ENCODE measurements around the gene YKT6.
A peak's percentile ranks its signal among the peaks of the same experiment; 100 is the strongest.
"Not testable (repeated sequence)": the region's sequence is repeated elsewhere in the genome, so short reads cannot be mapped to it uniquely, and the experiment has no call there.

The YKT6 gene

DNA sequence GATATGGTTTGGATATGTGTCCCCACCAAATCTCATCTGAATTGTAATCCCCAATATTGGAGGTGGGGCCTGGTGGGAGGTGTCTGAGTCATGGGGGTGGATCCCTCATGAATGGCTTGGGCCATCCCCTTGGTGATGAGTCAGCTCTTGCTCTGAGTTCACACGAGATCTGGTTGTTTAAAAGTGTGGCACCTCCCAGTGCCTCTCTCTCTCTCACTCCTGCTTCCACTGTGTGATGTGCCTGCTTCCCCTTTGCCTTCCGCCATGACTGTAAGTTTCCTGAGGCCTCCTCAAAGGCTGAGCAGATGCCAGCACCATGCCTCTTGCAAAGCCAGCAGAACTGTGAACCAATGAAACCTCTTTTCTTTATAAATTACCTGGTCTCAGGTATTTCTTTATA is 6.7 kb upstream of the YKT6 start:
- DNase-seq, result peak; percentile 77

DNA sequence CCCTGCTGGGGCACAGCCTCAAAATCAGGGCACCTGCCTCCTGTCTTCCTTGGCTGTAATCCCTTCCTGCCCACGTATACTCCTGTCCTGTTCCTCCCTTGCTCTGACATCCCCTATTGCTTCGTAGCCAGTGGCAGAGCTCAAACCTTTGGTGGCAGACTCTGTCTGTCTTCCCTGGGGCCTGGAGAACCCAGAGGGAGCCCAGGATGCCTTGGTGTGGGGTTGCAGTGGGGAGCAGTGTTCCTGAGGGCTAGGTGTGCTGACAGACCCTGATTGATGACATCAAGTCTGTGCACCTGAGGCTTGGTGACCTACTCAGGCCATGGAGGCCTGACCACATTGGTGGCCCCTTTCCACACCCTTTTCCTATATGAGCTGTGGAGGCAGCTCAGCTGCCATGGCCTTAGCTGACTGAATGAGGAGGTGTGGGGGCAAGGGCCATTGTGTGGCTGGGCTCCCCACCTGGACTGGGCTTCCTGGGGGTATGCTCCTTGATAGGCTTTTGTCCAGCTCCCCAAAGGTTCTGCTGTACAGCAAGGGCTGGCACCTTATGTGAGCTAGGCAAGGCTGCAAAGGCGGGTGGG is 6.1 kb upstream of the YKT6 start:
- no peak for DNase-seq

DNA sequence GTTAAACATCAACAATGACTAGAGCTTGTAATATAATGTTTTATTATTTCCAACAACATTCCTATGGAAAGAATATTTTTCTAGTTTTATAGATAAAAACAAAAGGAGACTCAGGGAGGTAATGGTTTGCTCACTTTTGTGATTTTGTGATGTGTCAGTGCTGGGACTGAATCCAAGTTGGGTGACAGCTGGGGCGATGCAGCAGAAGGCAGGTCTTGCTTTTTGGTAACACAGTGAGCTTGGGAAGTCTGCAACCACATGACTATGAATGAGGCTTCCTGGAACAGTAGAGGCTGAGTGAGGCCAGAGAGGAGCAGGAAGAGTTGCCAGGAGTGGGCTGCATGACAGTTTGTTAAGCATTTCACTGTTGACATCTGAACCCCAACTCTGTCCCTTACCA is 4.9 kb upstream of the YKT6 start:
- peak; percentile 10 for DNase-seq

DNA sequence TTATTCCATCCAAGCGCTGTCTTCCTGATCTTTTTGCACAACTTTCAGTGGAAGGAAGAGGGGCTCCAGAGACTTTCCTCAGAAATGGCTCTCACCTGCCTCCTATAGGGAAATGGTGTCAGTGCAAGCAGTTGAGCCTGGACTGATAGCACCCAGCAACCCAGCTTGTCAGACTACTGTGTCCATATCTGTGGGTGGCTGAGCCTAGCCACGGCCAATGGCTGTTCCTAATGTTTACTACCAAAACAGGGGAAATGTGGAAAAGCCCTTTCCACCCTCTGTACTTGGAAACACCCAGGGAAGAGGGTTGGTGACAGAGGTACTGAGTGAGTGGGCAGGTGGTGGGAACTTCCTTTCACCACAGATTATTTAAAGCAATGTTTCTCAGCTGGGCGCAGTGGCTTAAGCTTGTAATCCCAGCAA is 4.3 kb upstream of the YKT6 start:
- DNase-seq, result no peak

DNA sequence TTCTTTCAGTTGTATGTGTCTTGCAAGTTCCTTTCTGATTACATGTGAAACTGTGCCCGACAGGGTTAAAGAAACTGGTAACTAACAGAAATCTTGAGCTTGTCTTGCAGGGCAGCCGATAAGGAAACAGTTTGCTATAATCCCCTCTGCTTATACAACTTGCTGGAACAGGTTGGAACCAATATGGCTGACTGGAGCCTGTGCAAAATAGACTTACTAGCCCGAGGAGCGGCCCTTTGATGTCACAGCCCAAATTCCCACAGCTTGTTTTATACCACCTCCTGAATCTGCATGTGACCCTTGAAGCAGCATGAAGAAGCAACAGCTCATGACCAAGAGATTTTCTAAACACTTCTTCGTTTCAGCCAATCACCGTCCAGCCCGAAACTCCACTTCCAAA is 3.3 kb upstream of the YKT6 start:
- DNase-seq, result no peak

DNA sequence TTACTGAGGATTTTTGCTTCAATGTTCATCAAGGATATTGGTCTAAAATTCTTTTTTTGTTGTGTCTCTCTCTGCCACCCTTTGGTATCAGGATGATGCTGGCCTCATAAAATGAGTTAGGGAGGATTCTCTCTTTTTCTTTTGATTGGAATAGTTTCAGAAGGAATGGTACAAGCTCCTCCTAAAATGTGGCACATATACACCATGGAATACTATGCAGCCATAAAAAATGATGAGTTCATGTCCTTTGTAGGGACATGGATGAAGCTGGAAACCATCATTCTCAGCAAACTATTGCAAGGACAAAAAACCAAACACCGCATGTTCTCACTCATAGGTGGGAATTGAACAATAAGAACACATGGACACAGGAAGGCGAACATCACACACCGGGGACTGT is 615 bp upstream of the YKT6 start:
- DNase-seq, result not testable (repeated sequence)

DNA sequence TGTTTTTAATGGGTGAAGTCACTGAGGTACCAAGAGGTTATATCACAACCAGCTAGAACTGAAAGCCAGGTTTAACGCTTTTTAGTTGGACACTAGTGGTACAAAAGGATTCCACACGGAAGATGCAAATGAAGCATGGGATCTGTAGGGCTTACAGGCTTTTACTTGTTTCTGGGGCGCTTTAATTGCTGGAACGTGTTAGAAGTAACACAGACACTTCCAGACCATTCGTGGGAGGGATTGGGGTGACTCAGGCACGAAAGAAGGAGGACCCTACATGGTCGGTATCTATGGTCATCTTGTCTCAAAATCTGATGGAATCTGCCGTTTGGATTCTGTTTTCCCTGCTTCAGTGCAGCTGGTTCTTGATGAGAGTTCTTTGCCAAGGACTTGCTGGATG is 1.0 kb downstream of the YKT6 start:
- peak; percentile 22 for DNase-seq

DNA sequence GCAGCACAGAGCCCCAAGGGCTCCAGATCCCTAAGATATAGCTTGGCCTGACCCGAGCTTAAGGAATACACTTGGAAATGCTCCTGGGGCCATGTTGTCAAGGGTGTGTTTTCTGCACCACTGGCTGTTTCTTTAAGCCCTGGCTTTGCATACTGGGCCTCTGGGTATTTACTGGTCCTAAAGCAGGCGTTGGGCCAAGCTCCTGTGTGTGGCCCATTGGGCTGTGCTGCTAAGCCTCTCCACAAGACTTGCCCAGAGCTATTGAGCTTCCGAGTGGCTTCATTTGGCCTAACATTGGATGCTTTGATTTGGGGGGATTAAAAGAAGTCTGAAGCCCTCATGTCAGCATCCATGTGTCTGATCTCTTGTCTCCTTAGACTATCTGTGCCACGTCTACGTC is 5.2 kb downstream of the YKT6 start:
- no peak for DNase-seq

DNA sequence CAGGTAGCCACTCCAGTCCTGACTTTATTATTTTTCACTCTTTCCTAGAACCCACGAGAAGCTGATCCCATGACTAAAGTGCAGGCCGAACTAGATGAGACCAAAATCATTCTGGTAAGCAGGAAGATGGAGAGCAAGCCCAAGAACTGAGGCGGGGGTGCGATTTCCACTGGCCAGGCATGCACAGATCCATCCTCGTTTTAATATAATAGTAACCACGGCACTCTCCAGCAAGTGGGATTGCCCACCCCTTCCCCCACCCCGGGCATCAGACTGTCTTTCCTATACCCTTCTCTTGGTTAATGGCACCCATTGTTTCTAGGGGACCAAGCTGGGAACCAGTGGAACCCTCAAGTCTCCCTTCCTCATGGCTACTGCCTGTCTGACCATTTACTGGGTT is 7.3 kb downstream of the YKT6 start:
- peak; percentile 19 for DNase-seq

DNA sequence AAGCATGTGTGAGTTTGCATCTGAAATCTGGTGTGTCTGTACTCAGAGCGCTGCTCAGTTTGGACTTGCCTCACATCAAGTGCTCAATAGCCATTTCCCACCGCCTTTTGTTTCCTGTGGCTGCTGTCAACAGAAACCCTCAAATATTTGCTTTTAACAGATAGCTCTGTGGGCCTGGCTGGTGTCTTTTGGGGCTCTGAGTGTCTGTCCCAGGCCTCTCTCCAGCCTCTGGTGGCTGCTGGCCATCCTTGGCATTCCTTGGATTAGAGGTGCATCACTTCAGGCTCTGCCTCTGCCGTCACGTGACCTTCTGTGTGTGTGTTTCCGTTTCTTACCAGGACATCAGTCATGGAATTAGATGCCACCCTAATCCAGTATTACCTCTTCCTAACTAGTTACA is 9.3 kb downstream of the YKT6 start:
- DNase-seq, result no peak

DNA sequence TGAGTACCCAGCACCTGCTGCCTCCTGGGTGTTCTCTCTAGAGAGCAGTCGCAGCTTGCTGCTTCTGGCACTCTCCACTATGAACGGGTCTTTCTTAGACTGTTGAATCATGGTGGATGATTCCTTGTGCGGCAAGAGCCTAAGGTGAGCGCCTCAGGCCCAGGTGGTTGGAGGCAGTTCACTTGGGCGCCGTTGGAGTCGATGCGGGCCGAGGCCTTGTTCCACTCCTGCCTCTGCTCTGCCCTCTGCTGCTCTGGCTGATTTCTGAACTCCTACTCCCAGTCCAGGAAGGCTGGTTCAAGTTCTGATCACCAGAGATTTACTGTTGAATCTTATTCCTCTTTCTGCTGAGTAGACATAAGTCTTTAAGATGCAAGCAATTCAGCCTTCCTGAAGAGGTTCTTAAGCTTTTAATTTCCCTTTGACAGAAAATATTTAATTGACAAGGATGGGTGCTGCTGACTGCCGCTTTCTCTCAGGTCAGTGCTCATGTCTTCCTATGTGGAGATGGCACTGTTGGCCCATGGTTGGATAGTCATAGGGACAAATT is 10.4 kb downstream of the YKT6 start:
- no peak for DNase-seq

DNA sequence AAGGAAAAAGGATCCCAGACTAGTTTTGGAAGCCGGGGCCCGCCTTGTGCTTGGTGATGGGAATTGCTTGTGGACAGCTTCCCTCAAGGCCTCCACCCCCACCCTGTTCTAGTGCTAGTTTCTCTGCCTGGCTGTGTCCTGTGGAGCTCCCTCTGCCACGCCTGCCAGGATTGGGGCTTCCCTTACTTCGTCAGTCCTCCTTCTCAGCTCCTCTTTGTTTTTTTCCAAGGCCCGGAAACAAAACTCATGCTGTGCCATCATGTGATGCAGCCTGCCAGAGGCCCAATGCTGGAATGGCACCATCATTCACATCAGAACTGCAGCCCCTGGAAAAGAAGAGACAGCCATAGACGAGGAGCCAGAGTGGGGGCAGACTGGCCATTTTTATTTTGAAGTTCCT is 11.2 kb downstream of the YKT6 start:
- no peak for DNase-seq

DNA sequence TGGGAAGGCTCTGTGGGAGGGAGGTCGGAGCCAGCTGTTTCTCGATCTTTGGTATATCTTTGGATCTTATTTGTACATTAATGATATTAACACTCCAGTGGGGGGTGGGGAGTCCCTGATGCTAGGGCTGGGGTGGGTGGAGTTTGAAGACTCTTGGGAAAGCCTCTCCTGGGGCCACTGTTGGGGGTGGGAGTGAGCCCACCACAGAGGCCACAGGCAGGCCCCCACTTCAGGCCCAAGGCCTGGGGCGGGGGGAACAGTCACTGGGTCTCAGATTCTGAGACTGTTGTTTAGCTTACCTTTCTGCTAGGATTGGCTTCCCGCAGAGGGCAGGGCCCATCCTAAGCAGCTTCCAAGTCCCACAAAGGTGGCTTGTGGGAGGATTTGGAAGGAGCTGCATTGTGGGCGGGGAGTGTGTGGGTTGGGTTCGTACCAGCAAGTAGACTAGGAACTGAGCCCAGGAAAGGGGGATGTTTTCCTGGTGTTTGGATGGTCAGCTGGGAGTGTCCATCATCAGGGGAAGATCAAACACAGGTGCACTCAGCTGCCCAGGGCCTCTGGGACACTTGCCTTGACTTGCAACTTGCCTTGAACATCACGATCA is 11.9 kb downstream of the YKT6 start:
- DNase-seq, result no peak

DNA sequence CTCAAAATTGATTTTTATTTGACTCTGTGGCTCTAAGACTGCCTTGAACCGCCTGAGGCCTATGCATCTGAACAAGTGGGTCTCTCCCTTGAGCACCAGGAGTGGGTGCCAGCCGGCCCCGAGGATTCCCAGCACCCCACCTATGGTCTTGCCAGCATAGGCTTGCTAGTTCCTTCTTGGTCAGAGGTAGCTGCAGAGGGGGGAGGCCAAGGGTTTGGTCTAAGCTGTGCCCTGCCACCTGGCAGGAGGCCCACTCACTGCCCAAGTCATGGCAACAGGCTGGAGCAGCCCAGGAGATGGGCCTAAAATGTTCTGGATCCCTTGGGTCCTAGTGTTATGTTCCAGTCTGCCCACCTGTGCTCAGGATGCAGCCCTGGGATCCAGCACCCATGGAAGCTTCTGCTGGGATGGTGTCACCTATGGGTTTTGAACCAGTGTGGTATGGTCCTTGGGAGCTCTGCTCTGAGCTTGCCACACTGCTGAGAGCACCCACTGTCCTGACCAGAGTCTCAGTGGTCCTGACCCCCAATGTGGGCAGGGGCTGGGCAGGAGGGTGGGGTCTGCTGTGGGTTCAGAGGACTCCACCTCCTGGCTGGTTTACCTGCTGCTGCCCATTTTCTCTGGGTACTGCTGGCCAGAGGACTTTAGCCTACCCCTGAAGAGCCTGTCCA is 12.6 kb downstream of the YKT6 start:
- DNase-seq, result no peak

DNA sequence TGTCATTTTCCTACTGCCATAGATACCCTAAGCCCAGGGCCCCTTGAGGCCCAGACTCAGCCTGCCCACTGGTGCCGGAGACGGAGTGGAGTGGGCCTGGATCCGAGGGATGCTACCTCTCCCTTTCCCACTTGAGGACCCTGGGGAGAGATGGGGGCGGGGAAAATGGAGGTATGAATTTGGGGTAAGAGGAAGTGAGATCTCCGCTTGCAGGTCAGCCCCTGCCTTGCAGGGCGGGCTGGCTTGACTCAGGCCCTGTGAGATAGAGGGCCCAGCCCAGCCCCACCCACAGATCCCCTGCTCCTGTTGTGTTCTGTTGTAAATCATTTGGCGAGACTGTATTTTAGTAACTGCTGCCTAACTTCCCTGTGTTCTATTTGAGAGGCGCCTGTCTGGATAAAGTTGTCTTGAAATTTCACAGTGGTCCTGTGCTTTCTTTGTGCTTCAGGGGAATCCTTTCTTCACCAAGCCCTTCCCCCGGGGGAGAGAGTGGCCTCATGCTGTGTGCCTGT is 13.2 kb downstream of the YKT6 start:
- DNase-seq, result no peak

DNA sequence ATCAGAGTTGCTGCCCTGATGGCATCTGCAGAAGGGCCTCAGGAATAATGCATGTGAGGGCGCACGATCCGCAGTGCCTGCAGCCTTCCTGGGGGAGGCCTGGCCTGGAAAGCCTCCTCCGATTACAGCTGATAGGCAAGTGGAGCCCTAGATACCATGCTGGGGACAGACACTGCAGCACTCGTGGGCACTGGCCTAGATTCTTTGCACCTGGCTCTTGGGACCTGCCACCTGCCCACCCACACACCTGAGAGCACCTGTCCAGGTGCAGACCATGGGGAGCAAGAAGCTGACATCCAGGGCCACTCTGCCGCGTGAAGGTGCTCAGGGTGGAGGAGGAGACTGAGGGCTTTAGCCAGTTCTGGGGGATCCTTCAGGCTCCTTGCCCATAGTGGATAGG is 14.8 kb downstream of the YKT6 start:
- no peak for DNase-seq

DNA sequence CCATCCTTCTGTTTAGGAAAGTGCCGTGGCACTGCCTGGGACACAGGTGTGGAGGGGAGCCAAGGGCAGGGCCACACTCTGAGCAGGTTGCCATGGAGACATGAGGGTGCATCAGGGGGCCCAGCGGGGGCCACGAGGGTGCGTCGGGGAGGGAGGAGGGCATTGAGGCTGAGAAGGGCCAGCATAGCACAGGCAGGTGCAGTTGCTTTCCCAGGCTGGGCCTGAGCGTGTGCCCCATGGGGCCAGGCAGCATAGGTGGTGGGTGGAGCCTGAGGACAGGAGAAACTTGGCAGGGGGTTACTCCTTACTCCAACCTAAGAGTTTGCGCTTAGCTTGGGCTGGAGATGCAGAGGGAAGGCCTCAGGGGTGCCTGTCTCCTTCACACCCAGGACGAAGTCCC is 15.2 kb downstream of the YKT6 start:
- DNase-seq, result no peak

DNA sequence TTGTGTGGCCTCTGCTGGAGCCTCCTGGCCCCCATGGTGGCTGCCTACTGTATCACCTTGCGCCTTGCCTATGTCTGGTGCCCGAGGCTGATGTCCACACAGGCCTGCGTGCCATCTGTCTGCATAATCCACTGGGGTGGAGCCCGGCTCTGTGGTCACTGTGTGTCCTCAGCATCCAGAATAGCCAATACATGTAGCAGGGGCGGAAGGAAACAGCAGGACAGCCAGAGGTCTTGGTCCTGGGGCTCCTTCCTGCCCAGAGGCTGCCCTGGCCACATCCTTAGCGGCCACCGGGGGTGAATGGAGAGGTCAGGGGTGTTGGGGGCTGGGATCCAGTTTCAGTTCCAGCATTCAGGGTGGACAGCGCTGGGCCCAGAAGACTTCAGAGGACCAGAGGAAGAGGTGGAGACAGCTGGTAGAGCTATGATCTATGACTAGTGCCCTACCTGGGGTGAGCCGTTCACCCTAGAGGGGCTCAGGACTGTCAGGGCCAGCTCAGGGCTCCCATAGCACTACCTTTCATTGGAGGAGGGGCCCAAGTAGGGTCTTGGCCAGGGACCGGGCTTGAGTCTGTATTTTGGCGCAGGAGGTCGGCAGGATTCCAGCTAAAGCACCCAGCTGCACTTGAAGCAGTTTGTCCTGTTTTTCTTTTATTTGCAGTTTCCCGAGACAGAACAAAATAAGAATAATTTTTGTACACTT is 15.9 kb downstream of the YKT6 start:
- no peak for DNase-seq

DNA sequence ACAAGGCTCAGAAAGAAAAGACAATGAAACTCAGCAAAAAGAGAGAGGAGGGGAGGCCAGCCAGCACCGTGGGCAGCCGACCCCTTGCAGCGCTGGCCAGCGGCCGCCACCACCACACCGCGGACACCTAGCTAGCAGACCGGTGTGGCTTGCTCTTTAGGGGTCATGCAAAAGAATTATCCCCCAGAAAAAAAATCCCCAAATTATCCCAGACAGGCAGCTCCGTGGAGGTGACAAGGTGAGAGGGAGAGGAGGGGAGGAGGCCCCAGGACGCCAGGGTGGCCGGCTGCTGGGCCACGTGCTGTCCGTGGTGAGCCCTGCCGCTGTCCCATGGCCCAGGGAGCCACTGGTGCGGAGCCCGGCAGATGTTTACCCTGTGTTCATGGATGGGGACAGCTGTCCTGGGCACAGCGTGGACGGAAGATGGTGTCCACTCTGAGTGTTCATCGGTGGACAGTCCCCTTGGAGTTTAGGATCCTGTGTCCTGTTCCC is 16.5 kb downstream of the YKT6 start:
- DNase-seq, result no peak

DNA sequence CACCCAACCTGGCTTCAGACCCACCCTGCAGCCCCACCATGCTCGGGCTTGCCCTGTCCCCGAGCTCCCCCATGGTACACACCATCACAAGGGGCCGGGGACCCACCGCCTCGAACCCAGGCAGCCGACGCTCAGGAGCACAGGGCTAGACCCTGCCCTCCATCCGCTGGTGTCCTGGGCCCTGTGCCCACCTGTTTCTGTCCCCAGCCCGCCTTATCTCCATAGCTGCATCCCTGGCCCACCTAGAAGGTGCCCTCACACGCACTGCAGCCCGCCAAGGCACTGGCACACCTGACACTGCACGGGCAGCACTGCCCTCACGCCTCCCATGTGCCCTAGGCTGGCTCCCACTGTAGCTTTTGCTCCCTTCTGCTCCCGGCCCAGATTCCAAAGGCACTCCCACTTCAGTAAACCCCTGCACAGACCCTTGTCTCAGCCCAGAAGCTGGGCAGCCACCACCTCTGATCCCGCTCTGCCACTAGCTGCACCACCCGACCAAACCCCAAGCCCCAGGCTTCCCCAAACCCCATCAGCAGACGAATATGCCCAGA is 17.1 kb downstream of the YKT6 start:
- DNase-seq, result no peak

DNA sequence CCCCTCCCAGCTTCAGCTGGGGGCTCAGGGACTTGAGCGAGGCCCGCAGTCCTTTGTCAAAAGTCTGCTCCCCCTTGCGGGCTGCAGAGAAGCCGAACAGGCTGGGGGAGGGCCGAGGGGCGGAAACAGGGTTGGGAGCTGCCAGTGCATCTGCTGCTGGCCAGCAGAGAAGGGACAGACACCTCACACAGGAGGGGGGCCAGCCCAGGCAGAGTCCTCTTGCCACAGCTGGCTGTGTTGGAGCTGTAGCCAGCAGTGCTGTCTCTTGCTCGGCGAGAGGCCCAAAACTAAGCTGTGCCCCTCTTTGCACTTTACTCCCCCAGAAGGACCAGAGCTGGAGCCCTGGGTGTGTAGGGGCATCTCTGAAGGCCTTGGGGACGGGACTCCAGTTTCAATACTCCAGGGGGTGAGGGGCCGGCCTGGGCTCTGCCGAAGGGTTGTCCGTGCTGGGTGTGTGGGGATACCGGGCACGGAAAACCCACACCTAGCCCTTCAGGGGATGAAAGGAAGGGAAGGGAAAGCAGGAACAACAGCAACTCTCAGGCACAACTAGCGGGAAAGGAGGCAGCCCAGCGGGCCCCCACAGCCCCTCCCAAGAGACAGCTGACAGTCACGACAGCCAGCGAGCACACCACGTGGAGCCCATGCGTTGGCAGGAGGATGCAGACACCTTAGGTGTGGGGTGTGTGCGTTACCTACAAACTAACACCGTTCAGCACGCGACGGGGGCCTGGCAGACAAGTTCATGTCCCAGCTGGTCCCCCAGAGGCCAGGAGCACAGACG is 17.8 kb downstream of the YKT6 start:
- no peak for DNase-seq

DNA sequence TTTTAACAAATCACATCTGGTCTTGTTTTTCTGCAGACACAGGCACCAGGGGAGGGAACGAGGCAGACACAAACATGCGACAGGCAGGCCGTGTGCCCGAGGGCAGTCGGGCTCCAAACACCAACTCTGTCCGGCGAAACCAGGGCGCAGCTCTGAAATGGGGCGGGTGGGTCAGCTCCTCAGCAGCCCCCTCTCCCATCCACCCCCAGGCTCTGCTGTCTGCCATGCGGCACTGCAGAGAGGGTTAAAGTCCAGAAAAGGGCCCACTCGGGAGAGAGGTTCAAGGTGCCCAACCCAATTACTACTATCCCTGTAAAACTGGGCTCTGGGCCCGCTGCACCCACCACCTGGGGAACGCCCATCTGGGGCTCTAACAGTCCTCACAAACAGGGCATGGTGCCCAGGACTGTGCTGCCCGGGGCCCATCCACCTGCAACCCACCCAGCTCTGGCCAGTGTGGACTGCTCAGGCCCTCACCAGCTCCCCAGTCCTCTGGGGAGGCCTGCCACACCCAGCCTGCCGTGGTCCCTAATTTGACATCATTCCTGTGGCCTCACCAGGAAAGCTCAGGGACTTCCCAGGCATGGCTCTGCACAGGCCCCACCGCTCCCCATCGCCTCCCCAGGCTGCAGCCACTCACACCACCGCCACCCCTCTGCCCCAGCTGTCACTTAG is 18.7 kb downstream of the YKT6 start:
- no peak for DNase-seq

Measured in activated effector memory CD4-positive, alpha-beta T cell treated with anti-CD3 and anti-CD28 coated beads, Interleukin-2, amount 50 U/mL, for 16 hours (primary cell).